H1 (cell line): ENCODE measurements around the gene CLN3. TPM values are rescaled to one million over a fixed set of nuclear protein-coding genes. Genes with fewer than 3 reads are reported as not detected.

ENCODE experiments used
- RBBP5 ChIP-seq: IDR thresholded peaks from 2 replicates; pipeline ENCODE4 v1.7.1; 2012; ENCODE audit warnings: low read depth, mild to moderate bottlenecking, inconsistent platforms, low read length, moderate library complexity, borderline replicate concordance
- polyA plus RNA-seq, 7 experiments: library from polyadenylated mRNA; depleted of rRNA in 3 of 7; stranded (reverse) in 5 of 7; unstranded in 2 of 7; fragments of >200 nt in 5 of 7; fragments of 200-250 nt in 2 of 7; gene quantifications; 1 replicate in 5 of 7; 2 replicates in 1 of 7; 4 replicates in 1 of 7; pipeline versions ENCODE4 v1.2.1 to v1.2.3, GENCODE V29; 2011 to 2013; ENCODE audit warnings: missing spikeins in 2 of 7, mixed read lengths in 2 of 7
- total RNA-seq: library from RNA; stranded (reverse); fragmentation: NEBNext Ultra II Directional; extraction: Animal tissue kit (Norgen Biotek cat#: 25700); gene quantifications from 2 replicates; pipeline ENCODE4 v1.2.1, GENCODE V29; 2021

The CLN3 gene
- total and polyA plus RNA-seq, 2 of the 8 experiments (the other 6 are each of a cell fraction or from before 2014, with no cell fraction given): 22.9 to 44.3 TPM

DNA sequence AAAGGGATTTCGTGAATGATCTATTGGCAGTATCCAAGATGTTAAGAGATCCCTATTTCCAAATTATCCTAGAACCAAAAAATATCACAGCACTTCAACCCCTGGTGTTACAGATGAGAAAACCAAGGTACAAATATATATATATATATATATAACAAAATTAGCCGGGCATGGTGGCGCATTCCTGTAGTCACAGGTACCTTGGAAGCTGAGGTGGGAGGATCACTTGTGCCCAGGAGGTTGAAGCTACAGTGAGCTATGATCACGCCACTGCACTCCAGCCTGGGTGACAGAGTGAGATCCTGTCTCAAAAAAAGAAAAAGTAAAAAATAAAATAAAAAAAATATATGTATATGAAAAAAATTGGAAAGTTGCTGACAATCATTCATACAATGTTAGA, 637 bp upstream of the CLN3 start (continued):
- no peak for TF ChIP-seq RBBP5
